ENCODE data around the gene EYS.

DNA sequence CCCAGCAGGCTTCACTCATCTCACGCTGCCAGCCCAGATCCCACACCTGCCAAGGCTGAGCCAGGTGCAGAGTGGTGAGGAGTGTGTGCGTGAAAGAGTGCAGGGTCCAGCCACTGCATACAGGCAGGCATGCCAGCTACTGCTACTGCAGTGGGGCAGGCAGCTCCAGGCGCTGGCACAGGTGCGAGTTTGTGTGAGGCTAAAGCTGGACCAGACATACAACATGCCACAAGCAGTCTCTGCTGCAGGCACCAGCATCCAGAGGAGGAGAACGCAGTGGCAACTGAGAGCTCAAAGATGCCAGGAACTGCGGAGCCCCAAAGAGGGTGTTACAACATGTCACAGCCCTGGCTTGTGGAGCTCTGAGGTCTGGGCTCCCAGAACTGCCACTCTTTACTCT lies 149.8 kb downstream of the EYS start:
- TF ChIP-seq, protein P1, sequence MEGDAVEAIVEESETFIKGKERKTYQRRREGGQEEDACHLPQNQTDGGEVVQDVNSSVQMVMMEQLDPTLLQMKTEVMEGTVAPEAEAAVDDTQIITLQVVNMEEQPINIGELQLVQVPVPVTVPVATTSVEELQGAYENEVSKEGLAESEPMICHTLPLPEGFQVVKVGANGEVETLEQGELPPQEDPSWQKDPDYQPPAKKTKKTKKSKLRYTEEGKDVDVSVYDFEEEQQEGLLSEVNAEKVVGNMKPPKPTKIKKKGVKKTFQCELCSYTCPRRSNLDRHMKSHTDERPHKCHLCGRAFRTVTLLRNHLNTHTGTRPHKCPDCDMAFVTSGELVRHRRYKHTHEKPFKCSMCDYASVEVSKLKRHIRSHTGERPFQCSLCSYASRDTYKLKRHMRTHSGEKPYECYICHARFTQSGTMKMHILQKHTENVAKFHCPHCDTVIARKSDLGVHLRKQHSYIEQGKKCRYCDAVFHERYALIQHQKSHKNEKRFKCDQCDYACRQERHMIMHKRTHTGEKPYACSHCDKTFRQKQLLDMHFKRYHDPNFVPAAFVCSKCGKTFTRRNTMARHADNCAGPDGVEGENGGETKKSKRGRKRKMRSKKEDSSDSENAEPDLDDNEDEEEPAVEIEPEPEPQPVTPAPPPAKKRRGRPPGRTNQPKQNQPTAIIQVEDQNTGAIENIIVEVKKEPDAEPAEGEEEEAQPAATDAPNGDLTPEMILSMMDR (IDR thresholded peaks at IDR 0.05), result no peak
- TF ChIP-seq POLR2A (IDR thresholded peaks at IDR 0.05), result no peak
